NOMO-1 treated with dmso at 0.1 percent for 144 hours (cell line): ENCODE results near the gene NEGR1.

ENCODE experiments used
- DNase-seq: peaks from one replicate; lab custom pipeline; 2025; ENCODE audit not compliant: unreplicated experiment; lab: John Stamatoyannopoulos, UW

NEGR1 gene

GRCh38 chr1:71587961-71588360, 694.4 kb downstream of the NEGR1 start:
- DNase-seq: no peak

- DNase-seq: no peak
Measured at GRCh38 chr1:71586030-71586429, 696.3 kb downstream of the NEGR1 start.

DNA sequence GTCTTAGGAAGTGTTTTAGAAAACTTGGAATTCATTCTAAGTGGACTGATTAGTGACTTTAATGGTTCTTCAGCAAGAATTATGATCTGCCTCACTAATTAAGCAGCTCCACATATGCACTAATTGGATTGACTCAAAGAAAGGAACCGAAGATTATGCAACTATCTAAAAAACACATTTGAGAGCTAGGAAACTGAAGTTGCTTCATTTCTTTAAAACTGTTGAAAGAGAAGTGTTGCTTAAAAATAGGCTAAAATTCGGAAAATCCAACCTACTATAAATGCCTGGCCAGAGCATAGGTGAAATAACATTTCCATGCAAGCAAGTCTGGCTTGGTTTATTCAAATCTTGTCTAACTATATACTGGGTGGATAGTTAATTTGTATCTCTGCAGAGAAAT, 698.6 kb downstream of the NEGR1 start:
- DNase-seq: peak; percentile 59

DNA sequence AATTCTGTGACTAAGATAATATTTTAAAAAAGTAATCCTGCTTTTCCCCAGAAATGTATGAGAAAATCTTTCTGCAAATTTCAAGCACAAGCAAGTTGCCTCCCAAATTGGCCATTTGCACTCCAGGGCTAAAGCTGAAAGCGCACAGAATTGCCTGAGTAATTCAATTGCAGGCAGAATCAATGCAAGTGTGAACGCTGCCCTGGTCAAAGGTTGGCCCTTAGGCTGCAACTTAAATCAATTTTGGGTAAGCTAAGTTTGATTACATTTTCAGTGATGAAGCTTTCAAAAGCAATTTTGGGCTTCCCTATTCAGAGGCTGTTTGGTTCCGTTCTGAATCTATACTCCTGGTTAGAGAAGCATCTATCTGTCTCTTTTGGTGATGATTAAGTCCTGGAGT, 699.7 kb downstream of the NEGR1 start:
- DNase-seq: no peak

- no peak for DNase-seq
Measured at GRCh38 chr1:71577451-71578131, 704.7 kb downstream of the NEGR1 start.

GRCh38 chr1:71572038-71572437, 710.3 kb downstream of the NEGR1 start:
- DNase-seq: no peak

DNA sequence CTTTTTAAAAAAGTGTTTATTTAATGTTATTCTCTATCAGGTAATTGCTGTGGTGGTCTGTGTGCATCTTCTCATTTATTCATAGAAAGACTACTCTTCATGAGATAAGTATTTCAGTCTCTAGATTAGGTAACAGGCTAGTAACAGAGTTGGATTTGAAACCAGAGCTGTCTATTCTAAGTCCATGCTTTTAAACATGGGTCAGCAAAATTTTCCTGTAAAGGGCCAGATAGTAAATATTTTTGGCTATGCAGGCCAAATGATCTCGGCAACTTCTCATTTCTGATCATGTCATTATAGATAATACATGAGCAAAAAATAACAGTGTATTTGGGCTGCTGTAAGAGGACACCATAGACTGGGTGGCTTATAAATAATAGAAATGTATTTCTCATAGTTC, 715.9 kb downstream of the NEGR1 start:
- DNase-seq: no peak

- DNase-seq: no peak
Measured at GRCh38 chr1:71565831-71566230, 716.5 kb downstream of the NEGR1 start.

GRCh38 chr1:71565262-71565661, 717.1 kb downstream of the NEGR1 start:
- DNase-seq: no peak

DNA sequence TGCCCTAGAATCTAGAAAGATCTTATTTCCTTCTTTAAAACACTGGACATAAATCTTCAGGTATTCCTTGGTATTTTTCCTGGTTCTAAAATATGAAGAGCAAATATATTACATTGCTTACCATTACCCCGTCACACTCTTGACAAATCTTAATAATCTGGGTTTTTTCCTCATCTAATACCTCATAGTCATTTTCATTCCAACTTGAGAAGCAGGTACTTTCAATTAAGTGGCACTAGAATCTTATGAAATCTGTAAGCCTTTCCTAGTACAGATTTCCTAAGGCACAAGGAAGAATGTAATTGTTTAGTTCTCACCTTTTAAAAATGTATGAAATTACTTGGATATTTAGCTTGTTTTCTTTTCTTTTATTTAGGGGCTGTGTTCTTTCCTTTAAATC, 720.0 kb downstream of the NEGR1 start:
- DNase-seq: no peak

- no peak for DNase-seq
Measured at GRCh38 chr1:71561729-71562128, 720.6 kb downstream of the NEGR1 start.

GRCh38 chr1:71561206-71561605, 721.1 kb downstream of the NEGR1 start:
- no peak for DNase-seq

DNA sequence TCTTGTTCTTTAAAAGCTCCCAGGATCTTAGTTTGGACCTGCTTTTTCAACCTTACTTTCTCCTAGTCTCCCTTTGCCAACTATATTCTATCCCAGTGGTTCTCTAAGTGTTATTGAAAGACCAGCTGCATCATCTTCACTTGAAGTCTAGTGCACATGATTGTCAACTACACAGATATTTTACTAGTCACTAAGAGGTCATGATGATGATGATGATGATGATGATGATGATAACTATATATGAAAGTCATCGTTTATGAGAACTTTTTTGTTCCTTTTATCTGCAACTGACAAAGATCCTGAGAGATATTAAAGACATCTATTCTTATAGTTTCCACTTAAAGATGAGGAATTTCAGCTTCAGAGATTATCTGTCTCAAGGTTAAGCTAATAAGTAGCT, 722.5 kb downstream of the NEGR1 start:
- DNase-seq: no peak

- no peak for DNase-seq
Measured at GRCh38 chr1:71557138-71557537, 725.2 kb downstream of the NEGR1 start.

DNA sequence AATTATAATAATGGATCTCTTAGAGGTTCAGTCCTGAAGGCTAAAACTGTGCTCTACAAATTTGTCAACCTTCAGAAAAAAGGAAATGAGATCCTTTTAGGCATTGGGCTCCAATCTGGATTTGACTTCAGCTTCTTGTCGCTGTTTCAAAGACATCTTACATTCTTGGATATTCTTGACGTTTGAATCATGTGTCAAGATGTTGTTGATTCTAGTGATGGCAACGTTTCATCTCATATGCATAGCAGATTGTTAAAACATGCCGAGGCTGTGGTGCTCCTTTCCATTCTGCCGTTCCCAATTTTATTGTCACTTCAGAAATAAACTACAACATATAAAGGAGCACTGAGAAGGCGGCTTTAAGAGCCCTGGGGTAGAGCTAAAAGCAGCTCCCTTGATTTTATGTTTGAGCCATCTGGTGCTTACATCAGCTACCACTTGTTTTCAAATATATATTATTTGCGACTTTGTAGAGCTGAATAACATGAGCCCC, 733.9 kb downstream of the NEGR1 start:
- no peak for DNase-seq

GRCh38 chr1:71542155-71542554, 740.2 kb downstream of the NEGR1 start:
- DNase-seq: no peak

GRCh38 chr1:71533950-71534349, 748.4 kb downstream of the NEGR1 start:
- DNase-seq: no peak

GRCh38 chr1:71532343-71532742, 750.0 kb downstream of the NEGR1 start:
- no peak for DNase-seq

DNA sequence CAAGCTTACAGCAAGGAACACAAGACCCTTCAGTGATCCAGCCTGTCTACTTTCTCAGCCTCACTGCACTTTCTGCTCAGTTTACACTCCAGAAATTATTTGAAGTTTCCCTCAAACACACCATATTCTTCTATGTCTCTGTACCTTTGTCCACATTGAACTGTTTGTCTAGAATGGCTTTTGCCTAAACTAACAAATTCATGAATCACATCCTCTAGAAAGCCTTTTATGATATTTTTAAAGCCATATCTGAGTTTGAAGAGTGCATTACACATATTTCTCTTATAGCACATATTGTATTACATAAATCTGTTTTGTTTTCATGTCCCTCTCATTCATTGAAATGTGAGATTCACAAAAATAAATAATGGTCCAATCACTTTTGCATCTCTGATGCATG, 755.5 kb downstream of the NEGR1 start:
- DNase-seq: no peak

DNA sequence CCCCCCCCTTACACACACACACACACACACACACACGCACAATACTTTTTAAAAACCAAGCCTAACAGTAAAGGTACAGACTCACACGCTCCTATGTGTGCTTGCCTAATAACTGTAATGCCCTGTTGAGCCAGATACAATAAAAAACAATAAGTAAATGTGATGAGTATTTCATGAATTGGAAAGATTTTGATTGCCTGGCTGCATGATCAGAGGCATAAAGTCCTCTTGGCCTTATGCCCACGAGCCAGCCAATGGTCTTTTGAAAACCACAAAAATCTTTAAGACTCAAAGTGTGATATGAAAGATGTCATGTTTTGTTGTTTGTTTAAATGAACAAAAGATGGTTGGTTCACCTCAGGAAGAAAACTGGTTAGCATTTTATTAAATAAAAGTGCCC, 759.6 kb downstream of the NEGR1 start:
- no peak for DNase-seq

GRCh38 chr1:71521655-71522264, 760.6 kb downstream of the NEGR1 start:
- no peak for DNase-seq

DNA sequence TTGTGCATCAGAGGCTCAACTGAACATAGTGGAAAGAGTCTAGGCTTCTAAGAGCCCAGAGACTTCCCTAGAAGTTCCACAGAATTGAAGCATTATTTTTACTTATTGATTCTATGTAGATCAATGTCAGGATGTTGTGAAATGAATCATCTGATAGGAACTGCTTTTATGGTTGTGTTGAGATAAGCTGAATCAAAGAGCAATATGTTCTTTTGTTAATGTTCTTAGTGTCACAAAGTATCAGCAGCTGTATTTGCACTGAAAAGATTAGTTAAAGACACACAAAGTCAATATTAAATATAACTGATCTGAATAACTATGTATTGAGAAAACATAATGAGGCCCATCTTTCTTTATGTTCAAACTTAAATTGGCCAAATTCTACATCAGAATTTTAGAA, 770.8 kb downstream of the NEGR1 start:
- DNase-seq: no peak

GRCh38 chr1:71510725-71511124, 771.6 kb downstream of the NEGR1 start:
- no peak for DNase-seq
